ENCODE results near the gene INTU.
A peak's percentile ranks its signal among the peaks of the same experiment; 100 is the strongest.
"Not testable (repeated sequence)": the region's sequence is repeated elsewhere in the genome, so short reads cannot be mapped to it uniquely, and the experiment has no call there.

INTU gene

GRCh38 chr4:127642169-127642568 is 9.4 kb downstream of the INTU start:
- DNase-seq (ENCODE audit: low read depth, low spot score): no peak

- DNase-seq (ENCODE audit: low read depth, low spot score): no peak
These were observed 11.0 kb downstream of the INTU start for GRCh38 chr4:127643791-127644190.

- no peak for DNase-seq (ENCODE audit: low read depth, low spot score)
These were observed 15.3 kb downstream of the INTU start for GRCh38 chr4:127648061-127648460.

GRCh38 chr4:127655590-127655989 is 22.8 kb downstream of the INTU start:
- not testable (repeated sequence) for DNase-seq (ENCODE audit: low read depth, low spot score)

- DNase-seq (ENCODE audit: low read depth, low spot score): no peak
These were observed 23.4 kb downstream of the INTU start for GRCh38 chr4:127656047-127656680.

- no peak for DNase-seq (ENCODE audit: low read depth, low spot score)
These were observed 27.6 kb downstream of the INTU start for GRCh38 chr4:127660284-127660885.

GRCh38 chr4:127667116-127667515 is 34.4 kb downstream of the INTU start:
- DNase-seq (ENCODE audit: low read depth, low spot score): no peak

- no peak for DNase-seq (ENCODE audit: low read depth, low spot score)
These were observed 35.0 kb downstream of the INTU start for GRCh38 chr4:127667772-127668171.

GRCh38 chr4:127668770-127669169 is 36.0 kb downstream of the INTU start:
- DNase-seq (ENCODE audit: low read depth, low spot score): no peak

GRCh38 chr4:127669691-127670090 is 36.9 kb downstream of the INTU start:
- DNase-seq (ENCODE audit: low read depth, low spot score): no peak

- no peak for DNase-seq (ENCODE audit: low read depth, low spot score)
These were observed 39.4 kb downstream of the INTU start for GRCh38 chr4:127672111-127672510.

- no peak for DNase-seq (ENCODE audit: low read depth, low spot score)
These were observed 52.5 kb downstream of the INTU start for GRCh38 chr4:127685292-127685691.

- DNase-seq (ENCODE audit: low read depth, low spot score): no peak
These were observed 53.9 kb downstream of the INTU start for GRCh38 chr4:127686658-127687057.

- no peak for DNase-seq (ENCODE audit: low read depth, low spot score)
These were observed 54.8 kb downstream of the INTU start for GRCh38 chr4:127687580-127687979.

GRCh38 chr4:127698789-127699200 is 66.0 kb downstream of the INTU start:
- peak; percentile 65 for DNase-seq (ENCODE audit: low read depth, low spot score)

GRCh38 chr4:127708985-127709384 is 76.2 kb downstream of the INTU start:
- DNase-seq (ENCODE audit: low read depth, low spot score): no peak

GRCh38 chr4:127709456-127709855 is 76.7 kb downstream of the INTU start:
- DNase-seq (ENCODE audit: low read depth, low spot score): no peak

- no peak for DNase-seq (ENCODE audit: low read depth, low spot score)
These were observed 97.6 kb downstream of the INTU start, which contains the start of gene SLC25A31 for GRCh38 chr4:127730142-127730913. TSS of gene SLC25A31 (plus strand) at chr4:127730400. CDS start at chr4:127730546, 146 bp downstream.

GRCh38 chr4:127731406-127731805 is 98.6 kb downstream of the INTU start:
- DNase-seq (ENCODE audit: low read depth, low spot score): no peak

- DNase-seq (ENCODE audit: low read depth, low spot score): no peak
These were observed 100.0 kb downstream of the INTU start for GRCh38 chr4:127732623-127733328.

- DNase-seq (ENCODE audit: low read depth, low spot score): no peak
These were observed 102.2 kb downstream of the INTU start for GRCh38 chr4:127734976-127735375.

- DNase-seq (ENCODE audit: low read depth, low spot score): no peak
These were observed 104.5 kb downstream of the INTU start for GRCh38 chr4:127737295-127737694.
